DMS79 treated with DMSO at 0.1 percent for 48 hours (cell line): ENCODE results near the gene NPTX2.

Experiments
- DNase-seq: peaks from one replicate; lab custom pipeline; 2025; lab: John Stamatoyannopoulos, UW

The NPTX2 gene

GRCh38 chr7:98618786-98619185 is 1.7 kb downstream of the NPTX2 start:
- peak; percentile 20 for DNase-seq

GRCh38 chr7:98619450-98620321 is 2.6 kb downstream of the NPTX2 start:
- peak; percentile 45 for DNase-seq

GRCh38 chr7:98621573-98622482 is 4.7 kb downstream of the NPTX2 start:
- no peak for DNase-seq

GRCh38 chr7:98622926-98623325 is 5.8 kb downstream of the NPTX2 start:
- no peak for DNase-seq

GRCh38 chr7:98624846-98625420 is 7.8 kb downstream of the NPTX2 start:
- DNase-seq: no peak

- DNase-seq: no peak
Measured at GRCh38 chr7:98626460-98627412, 9.7 kb downstream of the NPTX2 start.

GRCh38 chr7:98627413-98627790 is 10.3 kb downstream of the NPTX2 start:
- no peak for DNase-seq

- no peak for DNase-seq
Measured at GRCh38 chr7:98628418-98628817, 11.3 kb downstream of the NPTX2 start.

GRCh38 chr7:98629001-98629431 is 11.9 kb downstream of the NPTX2 start:
- DNase-seq: no peak

GRCh38 chr7:98630149-98630548 is 13.1 kb downstream of the NPTX2 start:
- no peak for DNase-seq

- no peak for DNase-seq
Measured at GRCh38 chr7:98630770-98631169, 13.7 kb downstream of the NPTX2 start.

- DNase-seq: no peak
Measured at GRCh38 chr7:98638853-98639252, 21.8 kb downstream of the NPTX2 start.

- no peak for DNase-seq
Measured at GRCh38 chr7:98640375-98640774, 23.3 kb downstream of the NPTX2 start.

GRCh38 chr7:98641646-98642500 is 24.8 kb downstream of the NPTX2 start:
- DNase-seq: peak; percentile 94

GRCh38 chr7:98643236-98643985 is 26.3 kb downstream of the NPTX2 start:
- DNase-seq: no peak

- DNase-seq: no peak
Measured at GRCh38 chr7:98646465-98646864, 29.4 kb downstream of the NPTX2 start.

GRCh38 chr7:98647326-98647725 is 30.2 kb downstream of the NPTX2 start:
- DNase-seq: peak; percentile 38

GRCh38 chr7:98651760-98652159 is 34.7 kb downstream of the NPTX2 start:
- no peak for DNase-seq

- DNase-seq: no peak
Measured at GRCh38 chr7:98653601-98654310, 36.7 kb downstream of the NPTX2 start.
